ENCODE measurements around the gene ECE1. TPM values are rescaled to one million over a fixed set of nuclear protein-coding genes. Genes with fewer than 3 reads are reported as not detected.

ECE1 gene
- total and polyA plus RNA-seq, 2 of the 13 experiments (the other 11 are each of a cell fraction or from before 2014, with no cell fraction given) = 13.5 to 21.2 TPM

- TF ChIP-seq SCMH1 (CRISPR knock-in tag; IDR thresholded peaks at IDR 0.05; ENCODE audit: borderline replicate concordance) (no peak), ZNF10 (CRISPR knock-in tag; IDR thresholded peaks at IDR 0.05; ENCODE audit: borderline replicate concordance, low read depth) (no peak), CHD2 (IDR thresholded peaks at IDR 0.05; ENCODE audit: low read depth, low read length) (no peak), KLF16 (CRISPR knock-in tag; IDR thresholded peaks at IDR 0.05) (peak in 1 of 2 experiments; percentile 79; a peak in 1 of 4 replicates), MIXL1 (CRISPR knock-in tag; IDR thresholded peaks at IDR 0.05) (peak; percentile 74; the same call in 1 of the 2 replicates), ZNF550 (CRISPR knock-in tag; IDR thresholded peaks at IDR 0.05; ENCODE audit: borderline replicate concordance) (no peak), CC2D1A (CRISPR knock-in tag; IDR thresholded peaks at IDR 0.05) (no peak), SP4 (CRISPR knock-in tag; IDR thresholded peaks at IDR 0.05) (no peak), ZBTB3 (CRISPR knock-in tag; IDR thresholded peaks at IDR 0.05; ENCODE audit: borderline replicate concordance, low read depth) (no peak), SP5 (CRISPR knock-in tag; IDR thresholded peaks at IDR 0.05; ENCODE audit: borderline replicate concordance, low read depth) (0 out of 2 replicates have a peak, but pooled peaks have one; percentile 36), ATF3 (CRISPR knock-in tag; IDR thresholded peaks at IDR 0.05) (no peak), ZNF317 (CRISPR knock-in tag; IDR thresholded peaks at IDR 0.05) (peak; percentile 93), DR1 (CRISPR knock-in tag; IDR thresholded peaks at IDR 0.05) (no peak), ELF1 (CRISPR knock-in tag; IDR thresholded peaks at IDR 0.05) (no peak), MAF1 (CRISPR knock-in tag; IDR thresholded peaks at IDR 0.05; ENCODE audit: borderline replicate concordance) (no peak), HMGXB3 (CRISPR knock-in tag; IDR thresholded peaks at IDR 0.05; ENCODE audit: borderline replicate concordance) (peak; percentile 27; the same call in 1 of the 2 replicates), THYN1 (CRISPR knock-in tag; IDR thresholded peaks at IDR 0.05; ENCODE audit: borderline replicate concordance, low read depth) (no peak), ZFP91 (CRISPR knock-in tag; IDR thresholded peaks at IDR 0.05; ENCODE audit: borderline replicate concordance) (no peak), ZBTB7A (CRISPR knock-in tag; IDR thresholded peaks at IDR 0.05) (no peak), ZBTB21 (CRISPR knock-in tag; IDR thresholded peaks at IDR 0.05) (no peak), ZFYVE20 (CRISPR knock-in tag; IDR thresholded peaks at IDR 0.05; ENCODE audit: borderline replicate concordance, low read depth) (no peak), FOXP1 (IDR thresholded peaks at IDR 0.05) (peak; percentile 75; the same call in 1 of the 2 replicates), FOXP1 (CRISPR knock-in tag; IDR thresholded peaks at IDR 0.05) (peak; percentile 96), TSC22D2 (CRISPR knock-in tag; IDR thresholded peaks at IDR 0.05; ENCODE audit: borderline replicate concordance) (no peak), ZSCAN29 (CRISPR knock-in tag; conservative IDR thresholded peaks at IDR 0.05) (no peak)
These were observed 38.3 kb downstream of the ECE1 start (continued) for GRCh38 chr1:21251773-21252471.

Data from HepG2 (cell line).